NCI-H1105 treated with DMSO at 0.1 percent for 48 hours (cell line): ENCODE results near the gene PHC3.
"Not testable (repeated sequence)": the region's sequence is repeated elsewhere in the genome, so short reads cannot be mapped to it uniquely, and the experiment has no call there.

ENCODE experiments used
- DNase-seq: peaks from one replicate; lab custom pipeline; 2025; lab: John Stamatoyannopoulos, UW

PHC3 gene, protein sequence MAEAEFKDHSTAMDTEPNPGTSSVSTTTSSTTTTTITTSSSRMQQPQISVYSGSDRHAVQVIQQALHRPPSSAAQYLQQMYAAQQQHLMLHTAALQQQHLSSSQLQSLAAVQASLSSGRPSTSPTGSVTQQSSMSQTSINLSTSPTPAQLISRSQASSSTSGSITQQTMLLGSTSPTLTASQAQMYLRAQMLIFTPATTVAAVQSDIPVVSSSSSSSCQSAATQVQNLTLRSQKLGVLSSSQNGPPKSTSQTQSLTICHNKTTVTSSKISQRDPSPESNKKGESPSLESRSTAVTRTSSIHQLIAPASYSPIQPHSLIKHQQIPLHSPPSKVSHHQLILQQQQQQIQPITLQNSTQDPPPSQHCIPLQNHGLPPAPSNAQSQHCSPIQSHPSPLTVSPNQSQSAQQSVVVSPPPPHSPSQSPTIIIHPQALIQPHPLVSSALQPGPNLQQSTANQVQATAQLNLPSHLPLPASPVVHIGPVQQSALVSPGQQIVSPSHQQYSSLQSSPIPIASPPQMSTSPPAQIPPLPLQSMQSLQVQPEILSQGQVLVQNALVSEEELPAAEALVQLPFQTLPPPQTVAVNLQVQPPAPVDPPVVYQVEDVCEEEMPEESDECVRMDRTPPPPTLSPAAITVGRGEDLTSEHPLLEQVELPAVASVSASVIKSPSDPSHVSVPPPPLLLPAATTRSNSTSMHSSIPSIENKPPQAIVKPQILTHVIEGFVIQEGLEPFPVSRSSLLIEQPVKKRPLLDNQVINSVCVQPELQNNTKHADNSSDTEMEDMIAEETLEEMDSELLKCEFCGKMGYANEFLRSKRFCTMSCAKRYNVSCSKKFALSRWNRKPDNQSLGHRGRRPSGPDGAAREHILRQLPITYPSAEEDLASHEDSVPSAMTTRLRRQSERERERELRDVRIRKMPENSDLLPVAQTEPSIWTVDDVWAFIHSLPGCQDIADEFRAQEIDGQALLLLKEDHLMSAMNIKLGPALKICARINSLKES

DNA sequence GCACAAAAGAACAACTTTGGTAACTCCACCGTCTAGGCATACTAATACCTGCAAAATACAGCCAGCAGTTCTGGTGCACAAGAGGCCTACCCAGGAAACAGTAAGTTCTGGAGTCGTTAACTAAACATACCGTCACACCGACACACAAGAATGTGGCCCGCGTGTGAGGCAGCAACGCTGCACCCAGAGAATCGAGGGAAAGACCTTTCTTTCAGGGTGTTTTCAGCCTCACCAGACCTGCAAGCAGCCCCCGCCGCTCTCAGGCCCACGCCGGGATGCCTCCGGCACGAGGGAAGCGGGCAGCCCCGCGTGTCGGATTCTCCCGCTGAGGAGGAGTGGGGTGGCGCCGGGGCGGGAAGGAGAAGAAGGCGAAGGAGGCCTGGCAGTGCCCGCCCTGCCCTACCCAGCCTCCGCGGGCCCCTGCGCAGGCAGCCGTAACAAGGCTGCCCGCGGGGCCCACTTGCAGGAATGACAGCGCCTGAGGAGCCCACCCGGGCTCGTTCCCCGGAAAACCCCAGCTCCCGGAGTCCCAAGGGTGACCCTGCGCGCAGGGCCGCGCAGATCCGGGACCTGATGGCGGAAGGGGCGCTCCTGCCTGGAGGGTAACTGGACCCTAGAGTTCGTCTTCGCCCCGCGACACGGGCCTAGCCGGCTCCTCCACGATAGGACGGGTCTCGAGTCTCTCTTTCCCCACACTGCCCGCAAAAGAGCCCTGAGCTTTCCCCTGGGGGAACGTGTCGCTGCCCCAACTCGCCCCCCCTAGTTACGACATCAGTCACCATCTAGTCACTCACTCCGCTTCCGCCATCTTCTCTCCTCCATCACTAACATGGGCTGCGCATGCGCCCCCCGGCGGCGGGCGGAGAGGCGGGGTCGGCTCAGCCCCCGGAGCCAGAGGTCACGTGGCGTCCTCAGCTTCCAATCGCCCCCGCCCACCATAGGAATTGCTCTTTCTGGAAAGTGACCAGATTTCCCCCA lies at the start of gene PHC3:
PHC3 (minus strand) TSS at position 826 of the 978 bp plus-strand sequence; CDS start at position 808, 18 bp downstream.
- DNase-seq = peak; percentile 93

DNA sequence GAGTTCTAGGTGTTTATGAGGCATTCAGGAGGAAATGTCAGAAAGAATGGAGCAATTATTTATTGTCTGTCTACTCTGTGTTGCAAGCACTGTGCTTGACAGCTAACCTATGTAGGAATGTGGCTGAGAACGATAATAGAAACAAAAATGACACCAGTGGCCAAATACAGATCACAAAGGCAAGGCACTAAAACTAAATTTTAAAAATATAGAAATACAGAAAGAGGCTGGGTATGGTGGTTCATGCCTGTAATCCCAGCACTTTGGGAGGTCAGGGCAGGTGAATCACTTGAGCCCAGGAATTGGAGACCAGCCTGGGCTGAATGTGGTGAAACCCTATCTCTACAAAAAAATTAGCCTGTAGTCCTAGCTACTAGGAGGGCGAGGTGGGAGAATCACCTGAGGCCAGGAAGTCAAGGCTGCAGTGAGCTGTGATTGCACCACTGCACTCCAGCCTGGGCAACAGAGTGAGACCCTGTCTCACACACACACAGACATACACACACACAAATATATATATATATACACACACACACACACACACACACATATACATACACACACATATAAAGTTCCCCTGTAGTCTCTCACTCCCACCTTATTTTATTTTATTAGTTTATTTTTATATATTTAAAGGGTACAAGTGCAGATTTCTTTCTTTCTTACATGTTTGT lies 46.7 kb upstream of the PHC3 start:
- DNase-seq = no peak

DNA sequence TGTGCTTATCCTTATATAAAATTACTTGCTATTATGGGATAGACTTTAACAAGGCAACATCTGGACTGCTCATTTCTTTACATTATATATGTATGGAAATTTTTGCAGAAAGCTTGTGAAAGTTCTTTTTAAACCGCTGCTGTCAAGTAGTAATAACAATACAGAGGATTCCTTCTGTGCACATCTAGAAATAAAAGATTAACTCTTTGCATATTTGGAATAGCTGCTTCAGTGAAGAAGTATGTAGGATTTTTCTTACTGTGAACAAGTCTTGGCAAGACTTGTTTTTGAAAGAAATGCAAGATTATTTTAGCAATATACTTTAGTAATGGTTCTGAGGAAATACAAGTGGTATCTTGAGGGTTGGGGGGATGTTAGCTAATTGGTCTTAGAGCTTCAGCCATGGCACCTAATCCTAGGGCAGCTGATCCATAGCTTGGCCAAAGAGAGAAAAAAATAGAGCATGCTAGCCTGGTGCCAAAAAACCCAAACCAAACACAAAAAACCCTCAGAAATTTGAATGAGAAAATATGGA lies 45.0 kb upstream of the PHC3 start:
- no peak for DNase-seq

DNA sequence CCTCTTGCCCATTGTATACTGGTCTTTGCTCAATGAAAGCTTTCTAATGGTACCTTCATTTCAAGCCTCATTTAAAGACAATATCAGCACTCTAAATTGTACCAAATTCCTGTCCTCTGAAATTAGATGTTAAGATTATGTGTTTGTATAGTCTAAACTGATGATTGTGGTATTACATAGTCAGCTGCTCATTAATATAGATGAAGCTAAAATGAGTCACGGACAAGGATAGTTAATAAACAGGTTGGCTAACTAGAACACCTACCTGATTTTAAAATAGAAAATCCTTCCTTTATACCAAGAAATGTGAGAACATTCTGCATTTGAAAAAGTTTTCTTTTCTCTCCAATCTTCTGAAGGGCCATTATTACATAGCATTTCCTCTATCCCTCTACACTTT lies 43.6 kb upstream of the PHC3 start:
- DNase-seq = no peak

DNA sequence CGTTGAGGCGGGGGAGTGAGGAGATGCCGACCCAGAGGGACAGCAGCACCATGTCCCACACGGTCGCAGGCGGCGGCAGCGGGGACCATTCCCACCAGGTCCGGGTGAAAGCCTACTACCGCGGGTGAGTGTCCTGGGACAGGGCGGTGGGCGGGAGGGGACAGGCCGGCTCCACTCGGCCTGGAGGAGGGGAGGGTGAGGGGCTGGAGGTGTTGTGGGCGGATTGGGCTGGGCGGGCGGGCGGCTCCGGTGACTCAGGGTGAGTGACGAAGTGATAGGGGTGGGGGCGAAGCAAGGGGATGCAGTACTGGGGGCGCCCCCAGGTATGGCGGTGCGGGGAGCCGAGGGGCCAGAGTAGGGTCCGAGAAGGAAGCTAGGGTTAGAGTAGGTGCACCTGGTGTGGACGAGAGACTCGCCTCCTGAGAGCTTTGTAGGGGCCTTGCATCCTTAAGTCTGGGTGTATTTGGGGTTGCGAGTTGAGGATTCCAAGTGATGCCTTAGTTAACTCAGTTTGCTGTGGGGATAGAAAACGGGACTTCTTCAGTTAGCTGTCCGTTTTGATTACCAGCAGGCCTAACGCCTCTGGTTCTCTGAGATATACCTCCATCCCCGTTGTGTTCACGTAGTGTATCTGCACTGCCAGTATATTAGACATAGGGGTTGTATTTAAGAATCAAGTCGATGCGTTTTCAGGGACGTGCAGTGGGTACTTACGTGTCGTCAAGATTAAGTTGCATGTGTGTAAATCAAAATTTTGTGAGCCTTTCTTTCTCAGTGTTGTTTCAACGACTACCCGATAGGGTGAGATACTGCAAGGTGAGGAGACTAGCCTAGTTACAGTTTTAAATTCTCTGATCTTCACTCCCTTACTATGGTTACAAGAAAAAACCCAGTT lies 41.4 kb upstream of the PHC3 start:
- DNase-seq = peak; percentile 38

DNA sequence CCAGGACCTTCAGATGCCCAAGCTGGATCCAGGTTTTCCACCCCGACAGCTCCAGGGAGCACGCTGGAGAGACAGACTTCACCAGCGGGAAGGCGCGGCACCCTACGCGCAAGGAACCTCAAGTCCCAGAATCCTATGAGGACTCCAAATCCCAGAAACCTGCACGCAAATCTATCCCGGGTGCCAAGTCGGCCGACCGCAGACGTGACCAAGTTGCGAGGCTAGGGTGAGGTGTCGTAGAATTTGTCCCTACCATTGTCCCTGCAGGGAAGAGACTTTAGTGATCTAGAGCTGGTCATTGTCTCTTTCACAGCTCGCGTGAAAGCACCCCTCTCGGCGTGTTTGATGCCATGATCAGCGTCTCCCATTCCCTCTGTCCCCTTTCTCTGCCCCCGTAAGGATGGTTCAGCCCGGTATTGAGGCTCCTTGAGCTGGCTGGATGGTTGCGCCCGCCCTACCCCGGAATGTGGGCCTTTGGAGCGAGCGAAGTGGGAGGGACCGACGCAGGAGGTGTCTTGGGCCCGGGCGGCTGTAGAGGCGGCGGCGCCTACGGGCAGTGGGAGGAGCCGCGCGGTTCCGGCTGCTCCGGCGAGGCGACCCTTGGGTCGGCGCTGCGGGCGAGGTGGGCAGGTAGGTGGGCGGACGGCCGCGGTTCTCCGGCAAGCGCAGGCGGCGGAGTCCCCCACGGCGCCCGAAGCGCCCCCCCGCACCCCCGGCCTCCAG lies 40.6 kb upstream of the PHC3 start, which contains the start of gene PRKCI:
PRKCI (plus strand) TSS at position 501 of the 723 bp plus-strand sequence. CDS start 246 bp downstream, outside the sequence.
- peak; percentile 98 for DNase-seq

DNA sequence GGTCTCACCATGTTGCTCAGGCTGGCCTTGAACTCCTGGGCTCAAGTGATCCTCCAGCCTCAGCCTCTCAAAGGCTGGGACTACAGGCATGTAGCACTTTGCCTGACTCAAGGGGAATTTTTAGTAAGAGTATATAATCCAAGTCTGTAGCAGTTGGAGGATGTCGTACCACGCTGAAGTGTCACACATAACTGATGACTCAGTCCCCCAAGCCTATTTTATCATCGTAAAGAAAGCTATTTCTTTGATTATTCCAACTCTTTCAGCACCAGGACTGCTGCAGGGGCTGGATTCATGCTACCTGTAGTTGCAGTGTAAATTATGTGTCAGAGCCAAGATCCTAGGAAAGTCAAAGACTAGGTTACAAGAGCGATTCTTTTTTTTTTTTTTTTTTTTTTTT lies 39.3 kb upstream of the PHC3 start:
- DNase-seq = no peak

DNA sequence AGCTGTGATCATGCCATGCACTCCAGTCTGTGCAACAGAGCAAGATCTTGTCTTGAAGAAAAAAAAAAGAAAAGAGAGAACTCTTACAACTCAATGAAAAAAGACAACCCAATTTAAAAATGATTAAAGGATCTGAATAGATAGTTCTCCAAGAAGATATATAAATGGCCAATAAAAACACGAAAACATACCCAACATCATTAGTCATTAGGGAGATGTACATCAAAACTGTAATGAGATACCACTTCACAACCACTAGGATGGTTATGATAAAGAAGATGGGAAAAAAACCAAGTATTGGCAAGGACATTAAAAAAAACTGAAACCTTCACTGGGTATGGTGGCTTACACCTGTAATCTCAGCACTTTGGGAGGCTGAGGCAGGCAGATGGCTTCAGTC lies 38.3 kb upstream of the PHC3 start:
- no peak for DNase-seq

DNA sequence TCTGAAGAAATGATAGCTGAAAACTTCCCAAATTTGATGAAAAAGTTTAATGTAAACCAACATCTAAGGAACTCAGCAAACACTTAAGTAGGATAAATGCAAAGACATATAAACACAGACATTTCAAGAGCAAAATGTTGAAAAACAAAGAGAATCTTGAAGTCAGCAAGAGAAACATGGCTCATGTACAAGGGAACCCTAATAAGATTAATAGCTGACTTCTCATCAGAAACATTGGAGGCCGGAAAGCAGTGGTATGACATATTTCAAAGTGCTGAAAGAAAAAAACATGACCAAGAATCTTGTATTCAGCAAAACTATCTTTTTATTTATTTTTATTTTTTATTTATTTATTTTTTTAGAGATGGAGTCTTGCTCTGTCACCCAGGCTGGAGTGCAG lies 30.1 kb upstream of the PHC3 start:
- no peak for DNase-seq

DNA sequence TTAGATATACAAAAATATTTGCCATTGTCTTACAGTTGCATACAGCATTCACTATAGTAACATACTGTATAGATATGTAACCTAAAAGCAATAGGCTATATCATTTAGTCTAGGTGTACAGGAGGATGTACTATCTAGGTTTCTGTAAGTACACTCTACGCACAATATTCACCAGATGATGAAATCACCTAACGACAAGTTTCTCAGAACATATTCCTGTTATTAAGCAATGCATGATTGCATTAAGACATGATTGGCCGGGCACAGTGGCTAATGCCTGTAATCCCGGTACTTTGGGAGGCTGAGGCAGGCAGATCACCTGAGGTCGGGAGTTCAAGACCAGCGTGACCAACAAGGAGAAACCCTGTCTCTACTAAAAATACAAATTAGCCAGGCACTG lies 26.2 kb upstream of the PHC3 start:
- DNase-seq = no peak

DNA sequence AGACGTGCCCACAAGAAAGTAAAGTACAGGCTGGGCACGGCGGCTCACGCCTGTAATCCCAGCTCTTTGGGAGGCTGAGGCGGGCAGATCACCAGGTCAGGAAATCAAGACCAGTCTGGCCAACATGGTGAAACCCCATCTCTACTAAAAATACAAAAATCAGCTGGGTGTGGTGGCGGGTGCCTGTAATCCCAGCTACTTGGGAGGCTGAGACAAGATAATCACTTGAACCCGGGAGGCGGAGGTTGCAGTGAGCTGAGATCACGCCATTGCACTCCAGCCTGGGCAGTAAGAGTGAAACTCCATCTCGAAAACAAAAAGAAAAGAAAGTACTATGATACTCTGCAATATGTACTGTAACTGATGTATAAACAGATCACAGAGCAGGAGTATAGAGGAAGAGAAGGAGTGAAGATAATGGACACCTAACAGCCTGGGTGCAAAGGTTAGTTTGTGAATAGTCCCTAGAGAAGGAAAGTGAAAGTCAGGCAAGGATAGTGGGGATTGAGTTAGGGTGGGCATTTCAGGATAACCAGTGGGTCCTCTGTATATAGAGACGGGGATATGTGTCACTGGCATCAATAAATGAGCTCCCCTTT lies 24.7 kb upstream of the PHC3 start:
- not testable (repeated sequence) for DNase-seq

DNA sequence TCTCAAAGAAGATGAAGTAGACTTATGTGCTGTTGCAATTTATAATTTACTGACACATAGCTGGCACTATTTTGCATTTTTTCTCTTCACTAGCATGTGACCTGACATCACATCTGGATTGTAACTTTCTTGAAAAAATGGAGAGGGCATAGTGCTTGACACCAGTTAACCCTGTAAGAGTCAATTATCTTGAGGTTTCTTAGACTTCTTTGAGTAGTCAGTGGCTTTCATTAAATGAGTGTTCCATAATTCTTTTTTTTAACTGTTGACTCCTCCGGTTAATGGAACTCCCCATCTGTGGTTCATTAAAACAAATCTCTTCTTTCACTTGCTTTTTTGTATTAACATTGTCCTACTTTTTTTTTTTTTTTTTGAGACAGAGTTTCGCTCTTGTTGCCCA lies 23.8 kb upstream of the PHC3 start:
- no peak for DNase-seq

DNA sequence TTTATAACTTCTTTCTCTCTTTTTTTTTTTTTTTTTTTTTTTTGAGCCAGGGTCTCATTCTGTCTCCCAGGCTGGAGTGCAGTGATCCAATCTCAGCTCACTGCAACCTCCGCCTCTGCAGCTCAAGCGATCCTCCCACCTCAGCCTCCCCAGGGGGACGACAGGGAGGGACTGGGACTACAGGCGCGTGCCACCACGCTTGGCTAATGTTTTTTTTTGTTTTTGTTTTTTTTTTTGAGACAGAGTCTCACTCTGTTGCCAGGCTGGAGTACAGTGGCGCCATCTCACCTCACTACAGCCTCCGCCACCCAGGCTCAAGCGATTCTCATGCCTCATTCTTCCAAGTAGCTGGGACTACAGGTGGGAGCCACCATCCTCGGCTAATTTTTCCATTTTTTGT lies 23.0 kb upstream of the PHC3 start:
- no peak for DNase-seq

DNA sequence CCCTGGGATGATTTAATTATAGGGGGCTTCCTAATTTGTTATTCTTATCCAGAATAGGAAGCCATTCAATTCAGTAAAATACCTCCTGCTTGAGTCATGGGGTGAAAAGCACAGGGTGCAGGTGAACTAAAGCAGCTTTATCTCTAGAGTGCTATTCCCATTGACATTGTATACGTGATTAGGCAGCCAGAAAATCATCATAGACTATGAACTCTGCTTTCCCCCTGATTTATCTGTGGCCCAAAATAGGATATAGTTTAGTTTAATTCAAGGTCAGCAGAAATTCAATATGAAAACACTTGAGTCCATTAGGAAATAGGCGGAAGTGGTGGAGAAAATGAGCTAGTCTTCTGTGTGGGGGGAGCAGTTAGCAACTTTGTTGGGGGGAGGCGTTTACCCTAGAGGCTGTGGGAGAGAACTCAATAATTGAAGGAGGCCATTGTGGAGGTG lies 22.5 kb upstream of the PHC3 start:
- no peak for DNase-seq

DNA sequence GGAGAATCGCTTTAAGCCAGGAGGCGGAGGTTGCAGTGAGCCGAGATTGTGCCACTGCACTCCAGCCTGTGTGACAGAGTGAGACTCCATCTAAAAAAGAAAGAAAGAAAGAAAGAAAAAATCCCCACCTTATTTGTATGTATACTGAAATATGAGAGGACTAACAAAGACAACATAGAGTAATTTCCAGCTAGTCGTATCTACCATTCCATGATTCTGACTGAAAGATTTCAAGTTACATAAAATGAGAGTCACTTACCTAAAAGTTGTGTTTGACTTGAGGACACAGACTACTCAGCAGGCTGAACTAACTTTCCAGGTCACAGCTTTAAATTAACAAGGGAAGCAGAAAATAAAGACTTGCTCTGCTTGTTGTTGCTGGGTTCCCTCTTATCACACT lies 21.9 kb upstream of the PHC3 start:
- no peak for DNase-seq

DNA sequence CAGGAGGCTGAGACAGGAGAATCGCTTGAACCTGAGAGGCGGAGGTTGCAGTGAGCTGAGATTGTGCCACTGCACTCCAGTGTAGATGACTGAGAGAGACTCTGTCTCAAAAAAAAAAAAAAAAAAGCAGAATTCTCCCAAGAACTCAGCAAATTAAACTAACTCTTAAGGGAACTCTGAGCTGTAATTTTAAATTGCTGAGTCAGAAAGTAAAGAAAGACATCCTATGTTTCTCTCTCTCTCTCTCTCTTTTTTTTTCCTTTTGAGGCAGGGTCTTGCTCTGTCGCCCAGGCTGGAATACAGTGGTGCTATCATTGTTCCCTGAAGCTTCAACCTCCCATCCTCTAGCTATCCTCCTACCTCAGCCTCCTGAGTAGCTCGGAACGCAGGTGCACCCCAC lies 20.0 kb upstream of the PHC3 start:
- no peak for DNase-seq

DNA sequence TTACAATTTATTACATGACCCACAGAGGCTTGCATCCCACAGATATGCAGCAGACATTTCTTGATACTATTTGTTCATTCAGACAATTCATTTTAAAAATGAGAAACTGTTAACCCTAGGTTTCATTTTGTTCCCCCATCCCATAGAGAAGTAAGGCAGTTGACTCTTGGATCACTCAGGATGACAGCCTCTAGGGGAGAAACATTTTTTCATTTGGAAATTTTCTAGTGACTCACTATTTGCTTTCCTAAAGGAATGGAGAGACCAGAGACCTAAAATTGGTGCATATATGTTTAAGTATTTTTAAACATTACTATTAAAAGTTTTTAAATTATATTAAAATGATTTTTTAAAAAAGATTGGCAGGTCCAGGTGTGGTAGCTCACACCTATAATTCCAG lies 19.5 kb upstream of the PHC3 start:
- no peak for DNase-seq

DNA sequence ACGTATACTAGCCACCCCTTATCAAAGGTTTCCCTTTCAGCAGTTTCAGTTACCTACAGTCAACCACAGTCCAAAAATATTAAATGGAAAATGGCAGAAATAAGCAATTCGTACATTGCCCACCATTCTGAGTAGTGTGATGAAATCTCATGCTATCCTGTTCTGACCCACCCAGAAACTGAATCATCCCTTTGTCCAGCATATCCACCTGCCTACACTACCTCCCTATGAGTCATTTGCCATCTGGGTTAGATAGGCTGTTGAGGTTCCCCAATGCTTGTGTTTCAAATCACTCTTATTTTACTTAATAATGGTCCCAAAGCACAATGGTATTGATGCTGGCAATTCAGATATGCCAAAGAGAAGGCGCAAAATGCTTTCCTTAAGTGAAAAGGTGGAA lies 15.3 kb upstream of the PHC3 start:
- DNase-seq = no peak

DNA sequence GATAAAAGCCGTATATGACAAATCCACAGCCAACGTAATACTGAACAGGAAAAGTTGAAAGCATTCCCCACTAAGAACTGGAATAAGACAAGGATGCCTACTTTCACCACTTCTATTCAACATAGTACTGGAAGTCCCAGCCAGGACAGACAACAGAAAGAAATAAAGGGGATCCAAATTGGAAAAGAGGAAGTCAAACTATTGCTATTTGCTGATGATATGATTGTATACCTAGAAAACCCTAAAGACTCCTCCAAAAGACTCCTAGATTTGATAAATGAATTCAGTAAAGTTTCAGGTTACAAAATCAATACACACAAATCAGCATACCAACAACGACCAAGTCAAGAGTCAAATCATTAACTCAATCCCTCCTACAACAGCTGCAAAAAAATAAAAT lies 14.2 kb upstream of the PHC3 start:
- not testable (repeated sequence) for DNase-seq
